NCI-H748 (cell line): Measurements from ENCODE around the gene KRT85.

Experiments
- DNase-seq: peaks from one replicate; lab custom pipeline; 2025; ENCODE audit not compliant: unreplicated experiment; lab: John Stamatoyannopoulos, UW

Gene KRT85

GRCh38 chr12:52327830-52328500 is 39.3 kb downstream of the KRT85 start:
- no peak for DNase-seq

GRCh38 chr12:52327052-52327829 is 40.0 kb downstream of the KRT85 start:
- peak; percentile 77 for DNase-seq

GRCh38 chr12:52324153-52324444 is 43.2 kb downstream of the KRT85 start:
- DNase-seq = no peak

- DNase-seq = peak; percentile 48
Observed at GRCh38 chr12:52323416-52324152, 43.7 kb downstream of the KRT85 start.

- no peak for DNase-seq
Observed at GRCh38 chr12:52323001-52323400, 44.3 kb downstream of the KRT85 start.

GRCh38 chr12:52322069-52322468 is 45.2 kb downstream of the KRT85 start:
- DNase-seq = no peak

GRCh38 chr12:52321418-52321817 is 45.9 kb downstream of the KRT85 start:
- DNase-seq = no peak

GRCh38 chr12:52320784-52321400 is 46.4 kb downstream of the KRT85 start, which contains the start of gene KRT83:
KRT83 (minus strand) TSS chr12:52321398; CDS start chr12:52321335, 63 bp downstream.
- no peak for DNase-seq

GRCh38 chr12:52319097-52319496 is 48.2 kb downstream of the KRT85 start:
- peak; percentile 28 for DNase-seq

- DNase-seq = no peak
Observed at GRCh38 chr12:52318241-52318990, 48.9 kb downstream of the KRT85 start.

GRCh38 chr12:52317468-52318052 is 49.7 kb downstream of the KRT85 start:
- no peak for DNase-seq

GRCh38 chr12:52316701-52317100 is 50.6 kb downstream of the KRT85 start:
- DNase-seq = no peak

GRCh38 chr12:52316290-52316689 is 51.0 kb downstream of the KRT85 start:
- no peak for DNase-seq

- peak; percentile 21 for DNase-seq
Observed at GRCh38 chr12:52315721-52316120, 51.6 kb downstream of the KRT85 start.

- no peak for DNase-seq
Observed at GRCh38 chr12:52314511-52314910, 52.8 kb downstream of the KRT85 start.

GRCh38 chr12:52313926-52314325 is 53.4 kb downstream of the KRT85 start:
- no peak for DNase-seq

- no peak for DNase-seq
Observed at GRCh38 chr12:52313461-52313860, 53.8 kb downstream of the KRT85 start.

GRCh38 chr12:52312086-52312485 is 55.2 kb downstream of the KRT85 start:
- DNase-seq = no peak

GRCh38 chr12:52311285-52311648 is 56.0 kb downstream of the KRT85 start:
- no peak for DNase-seq

- no peak for DNase-seq
Observed at GRCh38 chr12:52310622-52311284, 56.5 kb downstream of the KRT85 start.
